NOMO-1 treated with dmso at 0.1 percent for 144 hours (cell line): ENCODE results near the gene RPAP3.
"Not testable (repeated sequence)": the region's sequence is repeated elsewhere in the genome, so short reads cannot be mapped to it uniquely, and the experiment has no call there.

Experiments used
- DNase-seq: peaks from one replicate; lab custom pipeline; 2025; ENCODE audit not compliant: unreplicated experiment; lab: John Stamatoyannopoulos, UW

RPAP3 gene

GRCh38 chr12:47686645-47687240, 19.1 kb downstream of the RPAP3 start:
- no peak for DNase-seq

GRCh38 chr12:47679785-47680184, 26.0 kb downstream of the RPAP3 start:
- DNase-seq: no peak

GRCh38 chr12:47672068-47672467, 33.8 kb downstream of the RPAP3 start:
- DNase-seq: no peak

GRCh38 chr12:47667935-47668334, 37.9 kb downstream of the RPAP3 start:
- DNase-seq: not testable (repeated sequence)

GRCh38 chr12:47652521-47653234, 53.2 kb downstream of the RPAP3 start:
- DNase-seq: no peak

GRCh38 chr12:47651368-47652254, 54.2 kb downstream of the RPAP3 start:
- peak; percentile 47 for DNase-seq

GRCh38 chr12:47650469-47650868, 55.4 kb downstream of the RPAP3 start:
- no peak for DNase-seq

- DNase-seq: no peak
Observed at GRCh38 chr12:47649381-47649780, 56.4 kb downstream of the RPAP3 start.

- DNase-seq: no peak
Observed at GRCh38 chr12:47648056-47648579, 57.7 kb downstream of the RPAP3 start.

GRCh38 chr12:47642310-47642709, 63.5 kb downstream of the RPAP3 start:
- DNase-seq: not testable (repeated sequence)

GRCh38 chr12:47636908-47637780, 68.7 kb downstream of the RPAP3 start:
- no peak for DNase-seq

- not testable (repeated sequence) for DNase-seq
Observed at GRCh38 chr12:47635770-47636169, 70.1 kb downstream of the RPAP3 start.

GRCh38 chr12:47634127-47634526, 71.7 kb downstream of the RPAP3 start:
- no peak for DNase-seq

- DNase-seq: no peak
Observed at GRCh38 chr12:47621960-47622359, 83.9 kb downstream of the RPAP3 start.

GRCh38 chr12:47617476-47617875, 88.4 kb downstream of the RPAP3 start:
- DNase-seq: no peak

GRCh38 chr12:47616440-47616839, 89.4 kb downstream of the RPAP3 start:
- no peak for DNase-seq

GRCh38 chr12:47615711-47616110, 90.1 kb downstream of the RPAP3 start:
- DNase-seq: no peak

GRCh38 chr12:47614521-47614920, 91.3 kb downstream of the RPAP3 start:
- DNase-seq: no peak

- no peak for DNase-seq
Observed at GRCh38 chr12:47612953-47613352, 92.9 kb downstream of the RPAP3 start.

- no peak for DNase-seq
Observed at GRCh38 chr12:47611906-47612305, 93.9 kb downstream of the RPAP3 start.
